Stimulated activated CD8-positive, alpha-beta memory T cell treated with anti-CD3 and anti-CD28 coated beads, Interleukin-4, amount 100 ng/mL, for 24 hours (primary cell): ENCODE data around the gene CACNA1S.
A peak's percentile ranks its signal among the peaks of the same experiment; 100 is the strongest.

Experiments used
- DNase-seq: peaks from one replicate; pipeline ENCODE4 v3.0.0-alpha.2; 2020; ENCODE audit warnings: low read depth

CACNA1S gene

DNA sequence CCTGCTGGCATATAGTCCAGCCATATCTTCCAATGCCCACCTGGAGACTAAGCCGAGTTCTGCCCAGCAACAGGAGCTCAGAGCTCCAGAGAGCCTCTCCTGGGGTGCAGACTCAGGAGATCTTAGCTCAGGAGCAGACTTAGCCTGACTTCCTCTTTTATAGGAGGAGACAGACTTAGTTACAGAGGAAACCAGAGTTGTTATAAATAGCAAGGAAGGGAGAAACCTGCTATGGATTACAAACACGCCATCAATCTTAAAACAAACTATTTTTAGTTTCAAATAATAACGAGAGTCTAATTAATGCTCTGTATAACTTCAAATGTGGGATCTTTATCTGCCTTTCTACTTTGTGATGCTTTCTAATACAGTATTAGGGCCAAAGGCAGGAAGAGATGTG, 85.4 kb downstream of the CACNA1S start:
- no peak for DNase-seq

GRCh38 chr1:201026234-201026633, 86.0 kb downstream of the CACNA1S start:
- no peak for DNase-seq

- DNase-seq: no peak
Measured at GRCh38 chr1:201025571-201026002, 86.6 kb downstream of the CACNA1S start.

GRCh38 chr1:201024625-201024998, 87.6 kb downstream of the CACNA1S start:
- no peak for DNase-seq

DNA sequence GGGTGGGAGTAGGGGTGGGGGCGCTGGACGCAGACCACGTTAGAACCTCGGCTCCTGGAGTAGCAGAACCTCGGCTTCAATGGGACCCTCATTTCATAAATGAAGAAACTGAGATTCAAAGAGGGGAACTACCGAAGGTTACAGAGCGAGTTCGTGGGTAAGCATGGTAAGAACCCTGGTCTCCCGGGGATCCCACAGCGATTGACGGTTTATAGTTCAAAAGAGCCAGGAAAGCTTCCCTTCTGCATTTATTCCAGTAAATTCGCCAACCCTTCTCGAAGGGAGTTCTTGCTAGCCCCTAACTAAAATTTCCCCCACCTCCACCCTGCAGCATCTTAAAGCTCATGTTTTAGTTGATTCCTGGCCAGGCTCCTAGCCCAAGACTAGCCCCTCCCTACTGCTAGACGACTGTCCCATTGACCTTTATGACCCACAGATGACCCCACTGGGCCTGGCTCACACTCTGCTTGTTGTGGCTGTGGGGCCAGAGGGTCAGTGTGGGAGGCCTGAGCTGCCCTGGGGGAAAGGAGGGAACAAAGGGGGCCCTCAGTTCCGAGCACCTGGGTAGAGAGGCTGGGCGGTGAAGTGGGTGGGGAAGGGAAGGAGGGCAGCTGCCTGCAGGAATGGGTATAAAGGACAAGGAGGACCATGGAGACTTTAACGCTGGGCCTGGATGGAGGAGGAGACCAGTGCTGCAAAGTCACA, 88.2 kb downstream of the CACNA1S start:
- DNase-seq: no peak

GRCh38 chr1:201023517-201023902, 88.7 kb downstream of the CACNA1S start, which contains the start of gene KIF21B:
TSS of gene KIF21B (minus strand) at chr1:201023714. CDS start at chr1:201023383, 331 bp downstream.
- DNase-seq: peak; percentile 86

DNA sequence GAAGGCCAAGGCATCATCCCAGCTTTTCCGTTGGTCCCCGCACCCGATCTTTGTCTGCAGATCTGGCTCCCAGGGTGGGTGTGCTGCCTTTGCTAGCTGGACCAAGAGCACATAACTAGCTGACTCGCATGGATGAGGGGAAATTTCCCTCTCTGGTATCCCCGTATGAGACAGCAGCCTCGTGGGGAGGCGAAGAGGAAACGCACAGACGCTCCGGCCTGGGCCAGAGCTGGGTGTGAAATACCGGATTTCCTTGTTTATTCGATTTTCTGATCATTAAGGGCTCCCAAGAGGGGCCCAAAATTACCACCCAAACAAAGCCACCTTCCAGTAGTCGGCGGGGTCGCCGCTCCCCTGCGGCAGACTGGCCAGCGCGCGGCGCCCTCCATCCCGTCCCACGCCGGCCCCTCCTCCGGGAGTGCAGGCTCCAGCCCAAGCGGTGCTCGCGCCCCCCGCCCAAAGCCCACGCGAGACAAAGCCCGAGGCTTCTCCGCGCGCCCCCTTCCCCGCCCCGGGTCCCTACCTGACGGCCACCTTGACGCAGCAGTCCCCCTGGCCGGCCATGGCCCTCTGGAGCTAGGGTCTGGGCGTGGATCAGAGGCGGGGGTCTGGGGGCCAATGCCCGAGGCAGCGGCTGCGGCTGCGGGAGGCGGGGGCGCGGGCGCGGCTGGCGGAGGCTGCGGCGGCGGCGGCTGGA, 89.3 kb downstream of the CACNA1S start:
- no peak for DNase-seq

DNA sequence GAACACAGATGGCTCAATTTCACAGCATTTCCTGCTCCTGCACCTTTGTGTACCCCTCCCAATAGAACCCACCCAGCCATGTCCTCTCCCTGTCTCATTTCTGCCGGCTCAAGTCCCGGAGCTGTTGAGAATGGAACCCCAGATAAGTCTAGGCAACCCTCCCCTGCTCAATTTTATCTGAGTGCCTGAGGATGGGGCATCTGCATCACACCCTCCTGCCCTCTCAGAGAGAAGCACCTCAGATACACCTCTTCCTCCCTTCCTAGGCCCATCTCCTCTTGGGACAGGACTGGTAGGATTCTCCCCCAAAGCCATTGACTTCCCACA, 89.8 kb downstream of the CACNA1S start:
- no peak for DNase-seq

- no peak for DNase-seq
Measured at GRCh38 chr1:201021630-201022492, 90.4 kb downstream of the CACNA1S start.

- no peak for DNase-seq
Measured at GRCh38 chr1:201020721-201021629, 91.3 kb downstream of the CACNA1S start.

DNA sequence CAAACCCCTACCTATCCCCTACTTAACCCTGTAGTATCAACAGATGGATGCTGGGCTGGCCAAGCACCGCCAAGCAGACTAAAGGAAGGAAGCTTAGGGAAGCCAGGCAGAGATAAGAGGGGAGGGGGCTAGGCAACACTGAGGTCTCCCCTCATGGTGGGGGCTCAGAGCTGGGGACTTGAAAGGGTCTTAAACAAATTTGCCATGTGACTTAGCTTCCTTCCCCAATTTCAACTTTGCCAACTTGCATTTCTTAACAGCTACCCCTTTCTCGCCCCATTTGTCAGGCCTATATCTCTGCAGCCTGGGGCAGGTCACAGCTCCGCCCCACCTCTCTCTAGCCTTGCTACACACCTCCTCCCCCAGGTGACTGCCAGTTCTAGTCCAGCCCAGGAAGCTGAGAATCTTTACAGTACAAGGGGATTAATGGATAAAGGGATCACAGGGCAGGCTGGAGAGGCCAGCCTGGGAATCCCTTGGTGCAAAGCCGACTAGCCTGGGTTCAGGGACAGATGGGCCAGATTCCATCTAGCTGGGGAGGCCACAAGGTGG, 92.1 kb downstream of the CACNA1S start:
- no peak for DNase-seq

DNA sequence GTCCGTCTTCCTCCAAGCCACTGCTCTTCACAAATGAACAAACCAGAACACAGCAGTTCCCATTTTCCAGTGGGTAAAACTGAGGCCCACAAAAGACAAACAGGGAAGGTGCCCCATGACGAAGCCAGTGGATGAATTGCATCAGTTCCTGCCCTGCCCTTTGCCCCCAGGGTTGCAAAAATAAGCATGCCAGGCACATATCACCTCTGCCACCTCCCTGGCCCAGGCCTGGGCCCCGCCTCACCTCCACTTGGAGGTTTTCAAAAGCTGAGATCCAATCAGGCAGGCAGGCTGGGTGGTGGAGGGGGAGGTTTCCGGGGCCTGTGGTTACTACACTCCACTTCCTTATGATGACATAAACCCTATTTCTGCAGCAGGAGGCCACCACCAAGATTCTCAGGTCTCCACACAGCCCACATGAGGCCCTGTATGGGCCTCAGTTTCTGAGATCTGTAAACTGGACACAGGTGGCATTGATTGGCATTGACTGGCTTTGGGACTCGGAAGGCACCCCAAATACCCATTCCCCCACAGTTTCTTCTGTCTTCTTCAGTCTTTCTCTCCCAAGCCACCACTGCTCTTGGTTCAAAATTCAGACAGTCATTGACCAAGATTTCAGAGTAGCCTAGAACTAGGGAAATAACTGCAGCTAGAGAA, 92.8 kb downstream of the CACNA1S start:
- peak; percentile 81 for DNase-seq

DNA sequence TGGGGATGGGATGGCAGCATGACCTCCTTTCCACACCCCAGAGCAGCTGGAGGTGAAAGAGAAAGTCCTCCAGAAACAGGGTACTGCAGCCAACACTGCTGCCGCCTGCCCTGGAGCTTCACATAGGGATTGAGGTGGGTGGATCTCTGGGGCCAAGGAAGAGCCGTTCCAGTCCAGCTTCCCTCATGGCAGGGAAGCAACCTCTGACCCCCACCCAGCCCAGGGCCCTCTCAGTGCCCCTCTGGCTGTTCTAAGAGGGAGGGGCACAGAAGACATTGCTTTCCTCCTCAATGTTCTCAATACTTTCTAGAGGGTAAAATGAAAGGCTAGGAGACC, 94.4 kb downstream of the CACNA1S start:
- DNase-seq: no peak

DNA sequence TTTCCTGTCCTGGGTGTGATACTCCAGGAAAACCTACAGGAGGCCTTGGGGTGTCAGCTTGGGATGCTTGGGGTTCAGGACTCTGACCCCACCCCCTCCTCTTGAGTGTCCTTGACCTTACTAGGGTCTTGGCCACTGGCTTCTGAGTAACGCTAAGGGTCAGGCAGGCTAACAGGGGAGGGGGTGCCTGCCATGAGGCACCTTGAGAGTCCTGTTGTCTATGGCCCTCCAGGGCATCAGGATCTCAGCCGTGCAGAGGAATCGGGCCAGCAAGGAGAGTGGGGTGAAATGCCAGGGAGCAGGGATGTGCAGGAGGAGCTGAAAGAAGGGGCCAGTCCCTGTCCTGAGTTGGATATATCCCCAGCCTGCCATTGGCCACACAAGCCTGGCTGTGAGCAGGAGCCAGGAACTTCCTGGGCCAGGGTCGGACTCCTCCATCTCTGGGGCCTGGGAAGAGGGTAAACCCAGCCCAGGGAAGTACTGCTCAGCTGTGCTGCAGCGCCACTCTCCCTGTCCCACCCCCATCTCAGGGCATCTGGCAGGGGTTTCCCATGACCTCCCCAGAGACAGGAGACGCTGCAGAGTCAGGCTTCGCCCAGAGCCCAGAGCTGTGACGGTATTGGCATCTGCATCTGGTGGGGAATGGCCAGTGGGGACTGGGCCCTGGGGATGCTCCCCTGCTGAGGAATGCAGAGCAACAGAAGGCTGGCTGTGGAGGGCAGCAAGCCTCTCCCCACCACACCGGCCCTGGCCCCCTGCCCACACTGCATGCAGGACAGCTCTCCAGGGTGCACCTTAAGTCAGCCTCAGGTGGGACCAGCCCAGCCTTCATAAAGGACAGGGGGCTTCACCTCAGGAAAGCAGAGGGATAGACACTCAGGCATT, 95.0 kb downstream of the CACNA1S start:
- no peak for DNase-seq

GRCh38 chr1:201016211-201016651, 96.0 kb downstream of the CACNA1S start:
- DNase-seq: no peak

- no peak for DNase-seq
Measured at GRCh38 chr1:201015551-201016091, 96.6 kb downstream of the CACNA1S start.

DNA sequence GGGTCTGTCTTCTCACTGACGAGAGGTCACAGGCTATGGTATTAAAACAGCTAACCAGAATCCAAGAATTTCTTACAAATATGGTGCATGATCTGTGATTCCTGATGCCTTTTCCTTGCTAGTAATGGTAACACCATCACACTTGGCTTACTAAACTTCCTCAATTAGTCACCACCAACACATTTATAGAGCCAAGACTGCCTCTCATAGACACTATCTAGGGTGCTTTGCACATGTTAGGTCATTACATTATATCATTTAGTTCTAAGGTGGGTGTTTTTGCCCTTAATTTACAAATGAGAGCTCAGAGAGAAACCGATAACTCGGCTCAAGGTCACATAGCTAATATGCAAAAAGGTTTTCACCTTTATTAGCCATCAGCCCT, 97.4 kb downstream of the CACNA1S start:
- no peak for DNase-seq

DNA sequence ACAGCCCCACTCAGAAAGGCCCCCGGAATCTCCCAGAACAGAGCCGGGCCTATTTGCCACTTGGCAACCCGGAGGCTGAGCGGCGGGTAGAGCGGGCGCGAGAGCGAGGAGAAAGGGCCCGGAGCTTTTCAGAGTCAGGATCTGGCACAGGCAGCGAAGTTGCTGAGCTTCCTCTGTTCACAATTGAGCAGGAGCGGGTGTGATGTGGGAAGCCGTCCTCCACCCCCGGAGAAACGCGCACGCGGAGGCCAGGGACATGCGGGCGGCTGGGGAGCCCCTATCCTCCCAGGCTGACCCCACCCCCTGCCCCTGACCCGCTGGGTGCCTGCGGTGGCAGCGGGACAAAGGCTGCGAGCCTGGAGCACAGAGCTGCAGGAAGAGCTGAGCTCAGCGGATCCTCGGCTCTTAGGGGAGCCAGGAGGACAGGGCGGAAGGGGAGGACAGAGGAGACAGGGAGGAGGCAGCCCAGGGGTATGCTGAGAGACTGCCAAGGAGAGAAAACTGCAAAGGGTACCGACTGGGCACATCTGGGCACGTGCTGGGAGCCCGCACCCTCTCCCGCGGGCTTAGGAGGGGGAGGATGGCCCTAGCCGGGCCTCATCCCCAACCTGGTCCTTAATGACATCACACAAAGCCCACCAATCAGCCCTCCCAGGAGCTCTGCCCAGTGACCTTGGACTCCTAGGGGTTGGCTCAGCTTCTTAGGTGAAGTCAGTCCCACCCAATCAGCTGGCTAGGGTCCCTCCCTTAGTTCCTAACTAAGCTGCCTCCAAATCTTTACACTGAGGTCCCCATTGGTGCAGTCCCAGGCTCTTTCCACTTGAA, 98.0 kb downstream of the CACNA1S start:
- no peak for DNase-seq

DNA sequence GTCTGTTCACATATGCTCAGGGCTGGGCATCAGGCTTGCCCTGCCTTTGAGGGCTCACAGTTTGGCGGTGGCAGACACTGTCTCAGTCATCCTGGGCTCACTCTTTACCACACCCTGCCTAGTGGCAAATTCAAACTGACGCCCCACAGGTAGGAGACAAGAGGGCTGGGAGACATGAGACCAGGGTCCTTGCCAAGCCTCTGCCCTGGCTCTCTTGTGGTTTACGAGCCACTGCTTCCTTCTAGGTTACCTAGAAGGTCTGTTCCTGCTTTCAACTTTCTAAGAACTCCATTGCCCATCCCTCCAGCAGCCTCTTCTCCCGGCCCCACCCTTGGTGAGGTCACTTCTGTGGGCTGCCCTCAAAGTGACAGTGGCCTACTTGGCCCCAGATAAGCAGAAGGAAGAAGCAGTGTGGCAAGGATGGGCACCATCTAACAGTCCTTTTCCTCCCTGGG, 99.2 kb downstream of the CACNA1S start:
- DNase-seq: no peak
